CD4-positive, alpha-beta T cell (primary cell): ENCODE data around the gene CLTCL1. TPM values are rescaled to one million over a fixed set of nuclear protein-coding genes. Genes with fewer than 3 reads are reported as not detected.
"Not testable (repeated sequence)": the region's sequence is repeated elsewhere in the genome, so short reads cannot be mapped to it uniquely, and the experiment has no call there.

Experiments used
- ATAC-seq: fragments of 200-7000 bp; cut with Tn5 transposase; one replicate; pipeline ENCODE4 v1.10.0; 2022; ENCODE audit warnings: mild to moderate bottlenecking; ENCODE audit not compliant: poor library complexity
- CTCF ChIA-PET: fragments of 350-600 bp; sonication (Branson Sonifier 250); formaldehyde crosslinking; loops from one replicate; lab custom pipeline; 2021; ENCODE audit warnings: antibody characterized with exemption, inconsistent platforms; lab: Charles Lee
- POLR2A ChIA-PET: fragments of 350-600 bp; sonication (Branson Sonifier 250); formaldehyde crosslinking; loops from one replicate; lab custom pipeline; 2021; ENCODE audit warnings: antibody characterized with exemption, inconsistent platforms; lab: Charles Lee
- DNase-seq, 14 experiments: peaks; one replicate each; pipeline ENCODE4 v3.0.0-alpha.2; 2013 to 2020; ENCODE audit warnings: mixed read lengths in 2 of 14
- H3K27ac ChIP-seq, 2 donors: one replicate each; pipeline versions ENCODE4 v1.5.1 to v1.7.0; 2013; ENCODE audit warnings: low read length in 2 of 2, low read depth in 1 of 2, mild to moderate bottlenecking in 1 of 2
- H3K27me3 ChIP-seq, 2 experiments: 1 replicate in 1 of 2; 2 replicates in 1 of 2; pipeline versions ENCODE4 v1.6.1 to v1.7.0; 2013; ENCODE audit warnings: low read length in 2 of 2, control low read depth in 1 of 2, mild to moderate bottlenecking in 1 of 2, moderate library complexity in 1 of 2; ENCODE audit not compliant: insufficient read depth in 2 of 2, control insufficient read depth in 1 of 2
- H3K36me3 ChIP-seq: one replicate; pipeline ENCODE4 v1.6.1; 2013; ENCODE audit warnings: low read length, control low read depth; ENCODE audit not compliant: insufficient read depth
- H3K4me1 ChIP-seq: one replicate; pipeline ENCODE4 v1.6.1; 2013; ENCODE audit warnings: low read length, control low read depth; ENCODE audit not compliant: insufficient read depth
- H3K4me3 ChIP-seq: one replicate; pipeline ENCODE4 v1.5.1; 2013; ENCODE audit warnings: mild to moderate bottlenecking, low read length, moderate library complexity
- H3K9me3 ChIP-seq, 2 experiments: 1 replicate in 1 of 2; 2 replicates in 1 of 2; pipeline versions ENCODE4 v1.6.1 to v1.7.0; 2013; ENCODE audit warnings: low read length in 2 of 2, mild to moderate bottlenecking in 2 of 2, control low read depth in 1 of 2, moderate library complexity in 1 of 2; ENCODE audit not compliant: control insufficient read depth in 1 of 2, insufficient read depth in 1 of 2
- H3K27ac Mint-ChIP-seq: one replicate; pipeline ENCODE4 v1.8.0; 2020; ENCODE audit warnings: mixed read lengths
- H3K27me3 Mint-ChIP-seq: one replicate; pipeline ENCODE4 v1.8.0; 2021; ENCODE audit warnings: mixed read lengths
- H3K36me3 Mint-ChIP-seq: one replicate; pipeline ENCODE4 v1.8.0; 2021; ENCODE audit warnings: low read depth, mixed read lengths
- H3K4me1 Mint-ChIP-seq: one replicate; pipeline ENCODE4 v1.8.0; 2021; ENCODE audit warnings: low read depth, mixed read lengths
- H3K4me3 Mint-ChIP-seq: one replicate; pipeline ENCODE4 v1.8.0; 2020; ENCODE audit warnings: mild to moderate bottlenecking, mixed read lengths
- H3K9me3 Mint-ChIP-seq: one replicate; pipeline ENCODE4 v1.8.0; 2020; ENCODE audit warnings: mixed read lengths
- intact Hi-C, 2 experiments: fragments of 100-400 bp; cut with DNase I in 1 of 2; cut with micrococcal nuclease in 1 of 2; formaldehyde crosslinking; loops; one replicate each; pipeline versions ENCODE4 v1.15.1 to v1.9.0; 2023 to 2025; cut with DNase I, micrococcal nuclease
- total RNA-seq, 174 experiments: library from RNA in 2 of 174; stranded (reverse) in 2 of 174; gene quantifications; one replicate each; pipeline ENCODE4 v1.2.3 and lab custom pipeline; 2021 to 2026
- TF ChIP-seq, protein P1 (sequence below): fragments of 200-600 bp; IDR thresholded peaks from one replicate; pipeline ENCODE4 v1.8.0; 2022; ENCODE audit warnings: antibody characterized with exemption, mild to moderate bottlenecking

Gene CLTCL1
- total RNA-seq, 2 experiments from 2014 or later: 0.52 to 1.5 TPM

DNA sequence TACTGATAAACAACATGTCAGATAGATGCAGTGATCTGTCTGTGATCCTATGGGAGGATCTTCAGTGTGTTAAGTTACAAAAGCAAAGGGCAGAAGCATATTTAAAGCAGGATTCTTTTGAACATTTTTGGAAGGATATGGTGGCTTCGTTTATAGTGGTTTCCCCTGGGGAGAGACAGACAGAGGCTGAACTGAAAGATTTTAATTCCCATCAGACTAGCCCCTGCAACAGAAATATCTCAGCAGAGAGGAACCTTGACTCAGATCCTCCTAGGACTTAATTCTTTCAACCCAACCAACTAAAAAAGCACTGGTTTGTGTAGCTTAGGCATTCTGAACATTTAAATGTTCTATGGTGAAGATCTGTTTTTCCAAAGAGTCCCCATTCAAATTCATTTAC is 5.7 kb downstream of the CLTCL1 start:
- TF ChIP-seq, protein P1, sequence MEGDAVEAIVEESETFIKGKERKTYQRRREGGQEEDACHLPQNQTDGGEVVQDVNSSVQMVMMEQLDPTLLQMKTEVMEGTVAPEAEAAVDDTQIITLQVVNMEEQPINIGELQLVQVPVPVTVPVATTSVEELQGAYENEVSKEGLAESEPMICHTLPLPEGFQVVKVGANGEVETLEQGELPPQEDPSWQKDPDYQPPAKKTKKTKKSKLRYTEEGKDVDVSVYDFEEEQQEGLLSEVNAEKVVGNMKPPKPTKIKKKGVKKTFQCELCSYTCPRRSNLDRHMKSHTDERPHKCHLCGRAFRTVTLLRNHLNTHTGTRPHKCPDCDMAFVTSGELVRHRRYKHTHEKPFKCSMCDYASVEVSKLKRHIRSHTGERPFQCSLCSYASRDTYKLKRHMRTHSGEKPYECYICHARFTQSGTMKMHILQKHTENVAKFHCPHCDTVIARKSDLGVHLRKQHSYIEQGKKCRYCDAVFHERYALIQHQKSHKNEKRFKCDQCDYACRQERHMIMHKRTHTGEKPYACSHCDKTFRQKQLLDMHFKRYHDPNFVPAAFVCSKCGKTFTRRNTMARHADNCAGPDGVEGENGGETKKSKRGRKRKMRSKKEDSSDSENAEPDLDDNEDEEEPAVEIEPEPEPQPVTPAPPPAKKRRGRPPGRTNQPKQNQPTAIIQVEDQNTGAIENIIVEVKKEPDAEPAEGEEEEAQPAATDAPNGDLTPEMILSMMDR: no peak
- peaks cover 5% of the 10 kb centered on the region for H3K27me3 Mint-ChIP-seq
- Histone ChIP-seq H3K36me3 (no peaks in the 10 kb centered on the region), H3K4me3 (no peak overlapping the region), H3K9me3 (peaks cover 0 to 1% of the 10 kb centered on the region in 2 experiments), H3K27ac (no peak overlapping the region), H3K27me3 (peaks cover 0 to 11% of the 10 kb centered on the region in 2 experiments), H3K4me1 (peaks cover 6% of the 10 kb centered on the region)
- ChIA-PET CTCF (no interaction called here), POLR2A (no interaction called here)
- no peaks in the 10 kb centered on the region for H3K9me3 Mint-ChIP-seq
- H3K4me3 Mint-ChIP-seq: no peak overlapping the region
- H3K36me3 Mint-ChIP-seq: no peaks in the 10 kb centered on the region
- ATAC-seq: no peak
- intact Hi-C loops: no loop called here
- no peak overlapping the region for H3K27ac Mint-ChIP-seq
- peaks cover 9% of the 10 kb centered on the region for H3K4me1 Mint-ChIP-seq
- no peak for DNase-seq

DNA sequence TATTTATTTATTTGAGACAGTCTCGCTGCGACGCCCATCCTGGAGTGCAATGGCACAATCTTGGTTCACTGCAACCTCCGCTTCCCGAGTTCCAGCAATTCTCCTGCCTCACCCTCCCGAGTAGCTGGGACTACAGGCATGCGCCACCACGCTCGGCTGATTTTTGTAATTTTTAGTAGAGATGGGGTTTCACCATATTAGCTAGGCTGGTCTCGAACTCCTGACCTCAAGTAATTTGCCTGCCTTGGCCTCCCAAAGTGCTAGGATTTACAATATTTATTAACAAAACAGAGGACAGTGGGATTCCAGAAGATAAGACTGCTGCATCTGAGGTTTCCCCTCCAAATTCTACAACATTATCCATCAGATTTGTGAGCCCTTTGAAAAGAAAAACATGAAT is 12.4 kb downstream of the CLTCL1 start:
- H3K4me3 ChIP-seq, H3K4me1 Mint-ChIP-seq, DNase-seq, CTCF ChIA-PET, H3K27me3 Mint-ChIP-seq, H3K36me3 Mint-ChIP-seq, H3K27ac ChIP-seq, H3K4me1 ChIP-seq, ATAC-seq, H3K4me3 Mint-ChIP-seq, H3K9me3 ChIP-seq, H3K36me3 ChIP-seq, POLR2A ChIA-PET, H3K9me3 Mint-ChIP-seq, intact Hi-C loops, H3K27me3 ChIP-seq, H3K27ac Mint-ChIP-seq: not testable (repeated sequence)

DNA sequence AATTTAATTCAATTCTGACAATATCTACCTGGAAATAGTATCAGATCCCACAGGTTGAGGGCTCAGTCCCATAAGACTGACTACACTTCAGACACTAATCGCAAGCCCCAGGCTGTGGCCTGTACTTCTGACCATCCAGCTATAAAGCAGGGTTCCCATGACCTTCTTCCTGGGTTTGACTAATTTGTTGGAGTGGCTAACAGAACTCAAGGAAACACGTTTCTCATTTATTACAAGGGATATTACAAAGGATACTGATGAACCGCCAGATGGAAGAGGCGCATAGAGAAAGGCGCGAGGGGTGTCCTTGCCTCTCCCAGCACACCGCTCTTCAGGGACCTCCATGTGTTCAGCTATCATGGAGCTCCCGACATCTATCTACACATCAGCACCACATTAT is 13.7 kb downstream of the CLTCL1 start:
- no peaks in the 10 kb centered on the region for H3K36me3 ChIP-seq
- no peaks in the 10 kb centered on the region for H3K36me3 Mint-ChIP-seq
- ATAC-seq: no peak
- H3K4me3 Mint-ChIP-seq: no peak overlapping the region
- H3K27me3 ChIP-seq: no peaks in the 10 kb centered on the region
- H3K27me3 Mint-ChIP-seq: no peaks in the 10 kb centered on the region
- H3K9me3 Mint-ChIP-seq: no peaks in the 10 kb centered on the region
- H3K27ac ChIP-seq: no peak overlapping the region
- no peaks in the 10 kb centered on the region for H3K4me1 Mint-ChIP-seq
- POLR2A ChIA-PET: no interaction called here
- no peak overlapping the region for H3K4me3 ChIP-seq
- intact Hi-C loops: no loop called here
- no peaks in the 10 kb centered on the region for H3K4me1 ChIP-seq
- no peak for DNase-seq
- no peak overlapping the region for H3K27ac Mint-ChIP-seq
- CTCF ChIA-PET: no interaction called here
- TF ChIP-seq, protein P1: no peak
- H3K9me3 ChIP-seq: no peaks in the 10 kb centered on the region

DNA sequence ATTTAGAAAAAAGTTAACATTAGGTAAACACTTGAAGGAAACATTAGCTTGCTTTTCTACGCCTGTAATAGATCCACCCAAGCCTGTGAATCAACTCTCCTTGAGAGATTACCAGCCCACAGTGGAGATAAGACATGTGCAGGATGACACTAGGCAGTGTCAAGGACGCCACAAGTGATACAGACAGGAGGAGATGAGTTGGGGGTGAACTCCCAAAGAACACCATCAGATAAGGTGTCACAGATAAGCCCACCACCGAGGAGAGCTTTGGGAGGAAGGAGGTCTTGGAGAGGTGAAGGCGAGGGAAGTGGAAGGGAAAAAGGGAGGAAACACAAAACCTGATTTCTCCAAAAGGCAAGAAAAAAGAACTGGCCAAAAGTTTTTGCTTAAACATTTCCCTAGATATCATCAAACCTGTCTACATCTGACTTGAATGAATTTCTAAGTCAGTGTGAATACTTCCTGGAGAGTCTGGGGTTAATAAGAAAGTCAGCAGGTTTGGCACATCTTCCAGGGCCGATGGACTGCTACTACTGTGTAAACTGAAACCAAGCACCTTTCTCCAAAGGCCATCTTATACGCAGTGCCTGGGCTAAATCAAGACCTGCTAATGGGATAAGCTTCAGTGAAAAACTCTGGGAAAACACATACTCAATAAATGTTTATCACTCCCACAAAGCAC is 15.5 kb downstream of the CLTCL1 start:
- Mint-ChIP-seq H3K36me3 (no peaks in the 10 kb centered on the region), H3K9me3 (no peaks in the 10 kb centered on the region)
- POLR2A ChIA-PET: no interaction called here

More for the DNA sequence above, 15.5 kb downstream of the CLTCL1 start:
- Mint-ChIP-seq H3K27me3 (no peaks in the 10 kb centered on the region), H3K4me3 (no peak overlapping the region), H3K27ac (no peak overlapping the region), H3K4me1 (no peaks in the 10 kb centered on the region)
- H3K27ac ChIP-seq: no peak overlapping the region
- TF ChIP-seq, protein P1: no peak
- H3K4me1 ChIP-seq: no peaks in the 10 kb centered on the region
- DNase-seq (no peak), ATAC-seq (no peak)
- no peaks in the 10 kb centered on the region for H3K36me3 ChIP-seq
- no peaks in the 10 kb centered on the region for H3K9me3 ChIP-seq
- no peak overlapping the region for H3K4me3 ChIP-seq
- H3K27me3 ChIP-seq: no peaks in the 10 kb centered on the region
- CTCF ChIA-PET: no interaction called here
- intact Hi-C loops: no loop called here
